Calu3 (cell line): Measurements from ENCODE around the gene PRKAA1. TPM values are rescaled to one million over a fixed set of nuclear protein-coding genes. Genes with fewer than 3 reads are reported as not detected.

Experiments
- BruUV-seq: library from RNA; stranded (reverse); fragments of 400-500 nt; replicated peaks from 2 replicates; lab custom pipeline; 2021; lab: Mats Ljungman, UMichigan
- CTCF ChIA-PET: fragments of 300-600 bp; sonication (Branson Sonifier 250); formaldehyde crosslinking; loops from one replicate; lab custom pipeline; 2022; ENCODE audit warnings: antibody characterized with exemption; lab: Charles Lee
- DNase-seq: peaks from one replicate; pipeline ENCODE4 v3.0.0; 2022
- H3K27ac Mint-ChIP-seq: one replicate; pipeline ENCODE4 v1.8.0; 2022; ENCODE audit warnings: mixed read lengths; ENCODE audit not compliant: unreplicated experiment
- H3K27me3 Mint-ChIP-seq: one replicate; pipeline ENCODE4 v1.8.0; 2022; ENCODE audit warnings: mixed read lengths; ENCODE audit not compliant: unreplicated experiment
- H3K36me3 Mint-ChIP-seq: one replicate; pipeline ENCODE4 v1.8.0; 2022; ENCODE audit warnings: mild to moderate bottlenecking, moderate library complexity, mixed read lengths; ENCODE audit not compliant: insufficient read depth, unreplicated experiment
- H3K4me1 Mint-ChIP-seq: one replicate; pipeline ENCODE4 v1.8.0; 2022; ENCODE audit warnings: mild to moderate bottlenecking, low read depth, mixed read lengths; ENCODE audit not compliant: unreplicated experiment
- H3K4me3 Mint-ChIP-seq: one replicate; pipeline ENCODE4 v1.8.0; 2022; ENCODE audit warnings: mild to moderate bottlenecking, low read depth, moderate library complexity, mixed read lengths; ENCODE audit not compliant: unreplicated experiment
- H3K9me3 Mint-ChIP-seq: one replicate; pipeline ENCODE4 v1.8.0; 2022; ENCODE audit warnings: low read depth, mixed read lengths; ENCODE audit not compliant: unreplicated experiment
- intact Hi-C: fragments of 100-400 bp; cut with micrococcal nuclease; formaldehyde crosslinking; loops from one replicate; pipeline ENCODE4 v1.10.0; 2022; ENCODE audit not compliant: unreplicated experiment
- total RNA-seq: library from RNA; stranded (reverse); gene quantifications from 2 replicates; pipeline ENCODE4 v1.2.3, GENCODE V29; 2022
- TF ChIP-seq, protein P1 (sequence below): fragments of 200-600 bp; IDR thresholded peaks from one replicate; pipeline ENCODE4 v1.8.0; 2022; ENCODE audit warnings: antibody characterized with exemption; ENCODE audit not compliant: unreplicated experiment

PRKAA1 gene
- total RNA-seq, 1 experiment from 2014 or later: 118 TPM

DNA sequence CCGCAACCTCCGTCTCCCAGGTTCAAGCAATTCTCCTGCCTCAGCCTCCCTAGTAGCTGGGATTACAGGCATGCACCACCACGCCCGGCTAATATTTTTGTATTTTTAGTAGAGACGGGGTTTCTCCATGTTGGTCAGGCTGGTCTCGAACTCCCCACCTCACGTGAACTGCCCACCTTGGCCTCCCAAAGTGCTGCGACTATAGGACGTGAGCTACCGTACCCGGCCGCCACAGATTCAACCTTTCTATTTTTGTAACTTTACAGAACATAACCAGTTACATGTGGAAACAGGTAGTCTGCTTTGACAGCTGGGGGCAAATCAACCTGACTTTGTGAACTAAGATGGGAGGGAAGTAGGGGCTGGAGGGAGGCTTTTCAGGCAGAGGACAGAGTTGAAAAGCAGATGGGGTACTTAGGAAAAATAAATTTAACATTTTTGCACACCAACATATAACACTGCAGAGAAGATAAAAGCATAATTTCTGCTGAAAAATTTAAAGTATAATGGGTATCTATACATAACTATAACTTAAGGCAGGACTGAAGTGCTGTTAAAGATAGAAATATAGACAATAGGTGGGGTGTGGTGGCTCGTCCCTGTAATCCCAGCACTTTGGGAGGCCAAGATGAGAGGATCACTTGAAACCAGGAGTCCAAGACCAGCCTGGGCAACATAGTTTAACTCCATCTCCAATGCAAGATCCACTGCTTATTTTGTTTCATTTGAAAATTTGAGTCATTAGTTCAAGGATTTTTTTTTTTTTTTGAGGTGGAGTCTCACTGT lies 31.8 kb upstream of the PRKAA1 start:
- no TSS peak for BruUV-seq
- H3K36me3 Mint-ChIP-seq: peaks cover 92% of the 10 kb centered on the region
- H3K4me1 Mint-ChIP-seq: peaks cover 37% of the 10 kb centered on the region
- H3K27ac Mint-ChIP-seq: peak overlapping the region; percentile 31
- H3K4me3 Mint-ChIP-seq: no peak overlapping the region
- no peaks in the 10 kb centered on the region for H3K27me3 Mint-ChIP-seq
- TF ChIP-seq, protein P1, sequence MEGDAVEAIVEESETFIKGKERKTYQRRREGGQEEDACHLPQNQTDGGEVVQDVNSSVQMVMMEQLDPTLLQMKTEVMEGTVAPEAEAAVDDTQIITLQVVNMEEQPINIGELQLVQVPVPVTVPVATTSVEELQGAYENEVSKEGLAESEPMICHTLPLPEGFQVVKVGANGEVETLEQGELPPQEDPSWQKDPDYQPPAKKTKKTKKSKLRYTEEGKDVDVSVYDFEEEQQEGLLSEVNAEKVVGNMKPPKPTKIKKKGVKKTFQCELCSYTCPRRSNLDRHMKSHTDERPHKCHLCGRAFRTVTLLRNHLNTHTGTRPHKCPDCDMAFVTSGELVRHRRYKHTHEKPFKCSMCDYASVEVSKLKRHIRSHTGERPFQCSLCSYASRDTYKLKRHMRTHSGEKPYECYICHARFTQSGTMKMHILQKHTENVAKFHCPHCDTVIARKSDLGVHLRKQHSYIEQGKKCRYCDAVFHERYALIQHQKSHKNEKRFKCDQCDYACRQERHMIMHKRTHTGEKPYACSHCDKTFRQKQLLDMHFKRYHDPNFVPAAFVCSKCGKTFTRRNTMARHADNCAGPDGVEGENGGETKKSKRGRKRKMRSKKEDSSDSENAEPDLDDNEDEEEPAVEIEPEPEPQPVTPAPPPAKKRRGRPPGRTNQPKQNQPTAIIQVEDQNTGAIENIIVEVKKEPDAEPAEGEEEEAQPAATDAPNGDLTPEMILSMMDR: no peak
- intact Hi-C loops: no loop called here
- DNase-seq: no peak
- CTCF ChIA-PET: no interaction called here
- H3K9me3 Mint-ChIP-seq: no peaks in the 10 kb centered on the region

DNA sequence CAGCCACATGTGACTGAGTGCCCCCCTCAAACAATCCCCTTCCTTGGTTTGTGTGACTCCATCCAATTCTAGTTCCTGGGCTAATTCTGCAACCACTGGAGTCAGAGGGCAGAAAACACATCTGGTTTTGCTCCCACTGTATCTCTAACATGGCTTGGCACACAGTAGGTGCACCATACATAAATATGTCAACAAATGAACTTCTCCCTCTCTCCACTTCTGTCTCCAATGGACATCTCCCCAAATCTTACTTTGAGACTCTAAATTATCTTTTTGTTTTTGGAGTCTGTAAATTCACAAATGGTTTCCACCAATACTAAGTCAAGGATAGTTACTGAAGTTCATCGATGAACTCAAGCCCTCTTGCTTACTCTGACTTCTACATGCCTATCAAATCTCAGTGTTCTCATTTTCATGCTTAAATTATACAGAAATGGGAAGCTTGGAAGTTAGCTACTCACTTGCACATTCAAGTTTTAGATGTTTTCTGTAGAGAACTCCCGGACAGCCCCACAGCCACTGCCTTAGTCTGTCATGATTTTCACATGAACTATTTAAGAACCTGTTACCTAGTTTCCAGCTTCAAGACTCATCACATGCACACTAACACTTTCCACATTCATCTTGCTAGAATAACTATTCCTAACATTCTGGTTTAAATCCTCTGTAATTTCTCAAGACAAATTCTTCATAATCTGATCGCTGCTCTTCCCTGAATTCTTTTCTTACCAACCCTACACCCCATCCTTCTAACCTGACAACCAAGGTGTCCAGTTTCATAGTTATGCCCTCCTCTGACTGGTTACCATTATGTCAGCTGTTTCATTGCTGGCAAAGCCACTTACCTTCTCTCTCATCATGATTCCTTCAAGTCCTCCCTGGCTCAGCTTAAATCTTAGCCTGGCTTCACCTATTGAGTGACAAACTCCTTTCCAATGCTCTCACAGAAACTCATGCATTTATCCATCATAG lies 30.8 kb upstream of the PRKAA1 start:
- BruUV-seq: no TSS peak
- Mint-ChIP-seq H3K4me1 (peaks cover 37% of the 10 kb centered on the region), H3K27me3 (no peaks in the 10 kb centered on the region), H3K9me3 (no peaks in the 10 kb centered on the region), H3K27ac (peak overlapping the region; percentile 31), H3K4me3 (no peak overlapping the region), H3K36me3 (peaks cover 85% of the 10 kb centered on the region)
- intact Hi-C loops: no loop called here
- TF ChIP-seq, protein P1: no peak
- CTCF ChIA-PET: interaction anchor here (0.6 kb wide), 1 partner anchor 79 kb away, joined by 5 read pairs; no protein-coding TSS in a partner anchor
- no peak for DNase-seq

DNA sequence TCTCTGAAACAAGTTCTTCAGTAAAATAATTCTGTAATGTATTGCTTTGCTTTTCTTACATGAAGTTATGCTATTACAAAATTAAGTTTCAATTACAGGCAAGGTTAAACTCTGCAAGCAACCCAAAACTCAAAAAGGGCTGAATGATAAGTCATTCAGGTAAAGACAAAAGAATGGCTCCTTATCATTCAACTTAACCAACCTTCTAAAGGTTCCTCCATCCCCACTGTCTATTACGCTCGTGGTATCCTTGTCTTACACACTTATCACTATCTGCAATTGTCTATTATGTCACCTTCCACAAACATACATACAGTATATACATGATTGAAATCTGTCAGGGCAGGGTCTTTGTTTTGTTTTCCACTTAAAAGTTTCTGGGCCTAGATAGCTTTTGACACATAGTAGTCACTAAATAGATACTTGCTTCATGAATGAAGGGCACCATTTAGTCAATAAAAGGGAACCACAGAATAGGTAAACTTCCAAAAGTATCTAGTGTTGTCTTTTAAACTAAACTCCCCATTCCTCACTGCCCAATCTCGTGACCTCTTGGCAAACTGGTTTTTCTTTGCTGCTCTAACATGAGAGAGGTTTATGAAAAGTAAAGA lies 30.0 kb upstream of the PRKAA1 start:
- DNase-seq: no peak
- Mint-ChIP-seq H3K9me3 (no peaks in the 10 kb centered on the region), H3K4me3 (no peak overlapping the region), H3K27me3 (no peaks in the 10 kb centered on the region), H3K4me1 (peaks cover 37% of the 10 kb centered on the region), H3K27ac (no peak overlapping the region), H3K36me3 (peaks cover 77% of the 10 kb centered on the region)
- intact Hi-C loops: no loop called here
- TF ChIP-seq, protein P1: no peak
- no TSS peak for BruUV-seq
- CTCF ChIA-PET: interaction anchor here (0.7 kb wide), 1 partner anchor 19 kb away, joined by 3 read pairs; no protein-coding TSS in a partner anchor
